ENCODE results near the gene PGGHG.
A peak's percentile ranks its signal among the peaks of the same experiment; 100 is the strongest.

PGGHG gene

GRCh38 chr11:335779-336658 lies 47.1 kb downstream of the PGGHG start:
- peak overlapping the region; percentile 58 for H3K9ac ChIP-seq (ENCODE audit: low read depth, low read length, poor library complexity, severe bottlenecking)
- H2AFZ ChIP-seq (ENCODE audit: low read length): no peak overlapping the region
- H3K4me3 ChIP-seq (ENCODE audit: low read length, poor library complexity, severe bottlenecking): peak overlapping the region; percentile 40
- H3K9me2 ChIP-seq (replicated peaks; ENCODE audit: low read depth, low read length): no peaks in the 10 kb centered on the region
- peaks cover 47% of the 10 kb centered on the region for H3K79me2 ChIP-seq (ENCODE audit: insufficient read depth, low read length)
- no peaks in the 10 kb centered on the region for H4K20me1 ChIP-seq (ENCODE audit: insufficient read depth, low read length, poor library complexity, severe bottlenecking)
- H3K4me1 ChIP-seq (ENCODE audit: insufficient read depth, low read length, poor library complexity, severe bottlenecking): peaks cover 70% of the 10 kb centered on the region
- H3K9me3 ChIP-seq (ENCODE audit: insufficient read depth, low read depth, low read length): no peaks in the 10 kb centered on the region
- H3K27me3 ChIP-seq (ENCODE audit: insufficient read depth, low read length, poor library complexity, severe bottlenecking): no peaks in the 10 kb centered on the region
- TF ChIP-seq EZH2phosphoT487 (IDR thresholded peaks at IDR 0.05; ENCODE audit: borderline replicate concordance): no peak
- TF ChIP-seq CTCF (conservative IDR thresholded peaks at IDR 0.05; ENCODE audit: low read length): no peak
- H3F3A ChIP-seq (ENCODE audit: low read depth): peaks cover 19% of the 10 kb centered on the region
- H3K36me3 ChIP-seq (ENCODE audit: insufficient read depth, low read length): no peaks in the 10 kb centered on the region
- peak overlapping the region; percentile 58 for H3K4me2 ChIP-seq (ENCODE audit: low read depth, low read length, poor library complexity, severe bottlenecking)

GRCh38 chr11:336659-337198 lies 47.8 kb downstream of the PGGHG start:
- TF ChIP-seq EZH2phosphoT487 (IDR thresholded peaks at IDR 0.05; ENCODE audit: borderline replicate concordance) (no peak), CTCF (conservative IDR thresholded peaks at IDR 0.05; ENCODE audit: low read length) (no peak)
- peaks cover 44% of the 10 kb centered on the region for H3K79me2 ChIP-seq (ENCODE audit: insufficient read depth, low read length)
- peaks cover 74% of the 10 kb centered on the region for H3K4me1 ChIP-seq (ENCODE audit: insufficient read depth, low read length, poor library complexity, severe bottlenecking)
- no peaks in the 10 kb centered on the region for H3K9me2 ChIP-seq (replicated peaks; ENCODE audit: low read depth, low read length)
- H3K4me2 ChIP-seq (ENCODE audit: low read depth, low read length, poor library complexity, severe bottlenecking): peak overlapping the region; percentile 58
- H4K20me1 ChIP-seq (ENCODE audit: insufficient read depth, low read length, poor library complexity, severe bottlenecking): no peaks in the 10 kb centered on the region
- no peak overlapping the region for H2AFZ ChIP-seq (ENCODE audit: low read length)
- no peaks in the 10 kb centered on the region for H3K9me3 ChIP-seq (ENCODE audit: insufficient read depth, low read depth, low read length)
- peak overlapping the region; percentile 58 for H3K9ac ChIP-seq (ENCODE audit: low read depth, low read length, poor library complexity, severe bottlenecking)
- no peak overlapping the region for H3K4me3 ChIP-seq (ENCODE audit: low read length, poor library complexity, severe bottlenecking)
- H3K36me3 ChIP-seq (ENCODE audit: insufficient read depth, low read length): no peaks in the 10 kb centered on the region
- H3K27me3 ChIP-seq (ENCODE audit: insufficient read depth, low read length, poor library complexity, severe bottlenecking): no peaks in the 10 kb centered on the region
- H3F3A ChIP-seq (ENCODE audit: low read depth): peaks cover 12% of the 10 kb centered on the region

- Histone ChIP-seq H3F3A (ENCODE audit: low read depth) (peaks cover 14% of the 10 kb centered on the region; the same call in 1 of the 2 replicates), H3K4me1 (ENCODE audit: insufficient read depth, low read length, poor library complexity, severe bottlenecking) (peaks cover 74% of the 10 kb centered on the region), H2AFZ (ENCODE audit: low read length) (no peak overlapping the region), H3K9ac (ENCODE audit: low read depth, low read length, poor library complexity, severe bottlenecking) (no peak overlapping the region), H4K20me1 (ENCODE audit: insufficient read depth, low read length, poor library complexity, severe bottlenecking) (no peaks in the 10 kb centered on the region), H3K27me3 (ENCODE audit: insufficient read depth, low read length, poor library complexity, severe bottlenecking) (no peaks in the 10 kb centered on the region), H3K4me2 (ENCODE audit: low read depth, low read length, poor library complexity, severe bottlenecking) (no peak overlapping the region), H3K9me3 (ENCODE audit: insufficient read depth, low read depth, low read length) (no peaks in the 10 kb centered on the region), H3K9me2 (replicated peaks; ENCODE audit: low read depth, low read length) (no peaks in the 10 kb centered on the region), H3K4me3 (ENCODE audit: low read length, poor library complexity, severe bottlenecking) (no peak overlapping the region), H3K79me2 (ENCODE audit: insufficient read depth, low read length) (peaks cover 34% of the 10 kb centered on the region), H3K36me3 (ENCODE audit: insufficient read depth, low read length) (no peaks in the 10 kb centered on the region)
- TF ChIP-seq CTCF (conservative IDR thresholded peaks at IDR 0.05; ENCODE audit: low read length): no peak
- no peak for TF ChIP-seq EZH2phosphoT487 (IDR thresholded peaks at IDR 0.05; ENCODE audit: borderline replicate concordance)
These were observed 48.8 kb downstream of the PGGHG start for GRCh38 chr11:337711-338110.
